ENCODE measurements around the gene PRUNE1.

The PRUNE1 gene

DNA sequence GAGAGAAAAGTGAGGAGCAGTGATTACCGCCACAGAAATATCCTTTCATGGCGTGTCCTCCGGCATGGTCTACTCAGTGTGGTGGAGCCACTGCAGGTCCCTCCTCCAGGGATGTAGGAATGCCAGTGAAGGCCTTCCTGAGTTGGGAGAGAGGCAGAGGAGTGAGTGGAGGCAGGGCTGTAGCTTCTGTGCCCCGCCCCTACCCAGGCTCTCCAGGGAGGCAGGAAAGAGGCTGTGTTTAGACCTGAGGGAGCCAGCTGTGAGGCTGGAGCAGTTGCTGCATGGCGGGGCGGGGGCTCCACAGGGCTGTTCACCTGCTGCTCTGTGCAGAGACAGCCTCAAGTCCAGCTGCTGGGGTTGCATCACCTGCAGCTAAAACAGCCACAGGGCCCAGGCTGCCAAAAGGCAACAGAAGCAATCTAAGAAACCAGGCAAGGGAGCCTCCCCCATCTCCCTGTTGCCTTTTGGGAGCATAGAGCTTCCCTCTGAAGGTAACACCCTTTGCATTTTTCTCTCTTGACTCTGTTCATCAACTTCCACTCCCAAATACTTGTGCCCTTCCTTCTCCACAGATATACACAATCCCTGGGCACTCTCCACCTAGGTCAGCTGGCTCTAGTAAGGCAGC, 27.0 kb upstream of the PRUNE1 start:
- no peaks in the 10 kb centered on the region for H3K36me3 ChIP-seq (ENCODE audit: insufficient read depth, low read length)
- H3K4me3 ChIP-seq (ENCODE audit: low read depth in 1 of 2, low read length in 2 of 2), result no peak overlapping the region
- no peaks in the 10 kb centered on the region for H3K27me3 ChIP-seq (ENCODE audit: control insufficient read depth in 1 of 2, insufficient read depth in 2 of 2, low read length in 2 of 2)
- H3K27ac ChIP-seq (ENCODE audit: low read depth, low read length), result no peak overlapping the region
- H3K9ac ChIP-seq (ENCODE audit: low read length), result no peak overlapping the region
- H3K9me3 ChIP-seq (ENCODE audit: low read length), result no peaks in the 10 kb centered on the region
- peaks cover 10% of the 10 kb centered on the region for H3K4me1 ChIP-seq (ENCODE audit: insufficient read depth, low read length)

DNA sequence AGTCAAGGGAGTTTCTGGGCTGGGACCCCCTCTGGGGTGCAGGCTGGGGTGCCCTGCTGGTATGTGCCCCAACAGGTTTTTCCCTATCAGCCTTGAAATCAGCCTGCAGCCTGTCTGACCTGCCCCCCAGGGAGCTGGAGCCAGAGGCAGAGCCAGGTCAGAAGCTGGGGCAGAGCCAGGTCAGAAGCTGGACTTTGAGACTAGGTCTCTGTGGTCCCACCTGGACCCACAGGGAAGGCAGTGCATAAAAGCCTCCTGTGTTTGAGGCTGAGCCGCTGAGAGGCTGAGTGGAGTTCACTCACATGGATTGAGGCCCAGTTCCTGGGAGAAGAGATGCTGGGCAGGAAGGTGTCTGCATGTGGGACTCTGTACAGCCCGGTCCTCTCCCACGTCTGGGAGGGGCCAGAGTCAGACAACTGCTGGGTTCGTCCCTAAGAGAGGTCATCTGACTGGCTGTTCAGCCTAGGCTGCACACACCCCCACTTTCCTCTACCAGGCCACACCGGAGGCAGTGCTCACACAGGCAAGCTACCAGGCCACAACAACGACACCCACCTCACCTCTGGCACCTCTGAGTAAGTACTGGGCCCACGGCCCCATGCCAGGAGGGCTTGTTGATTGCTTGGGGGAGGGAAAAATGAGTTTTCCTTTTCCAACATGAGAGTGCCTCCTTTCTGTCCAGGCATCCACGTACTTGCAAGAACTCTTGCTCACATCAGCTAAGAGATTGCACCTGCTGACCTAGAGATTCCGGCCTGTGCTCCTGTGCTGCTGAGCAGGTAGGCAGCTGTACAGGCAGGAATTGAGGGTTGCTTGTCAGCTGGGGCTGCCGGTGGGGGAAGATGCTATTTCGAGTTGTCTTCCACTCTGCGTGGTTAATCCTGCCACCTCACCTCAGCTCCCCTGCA, 26.2 kb upstream of the PRUNE1 start, which contains the start of gene ANXA9:
ANXA9 (plus strand) TSS at position 488 of the 908 bp plus-strand sequence. CDS start 814 bp downstream, outside the sequence.
- H3K9ac ChIP-seq (ENCODE audit: low read length), result no peak within 1 kb of the TSS
- H3K36me3 ChIP-seq (ENCODE audit: insufficient read depth, low read length), result no peaks in the 10 kb centered on the region

DNA sequence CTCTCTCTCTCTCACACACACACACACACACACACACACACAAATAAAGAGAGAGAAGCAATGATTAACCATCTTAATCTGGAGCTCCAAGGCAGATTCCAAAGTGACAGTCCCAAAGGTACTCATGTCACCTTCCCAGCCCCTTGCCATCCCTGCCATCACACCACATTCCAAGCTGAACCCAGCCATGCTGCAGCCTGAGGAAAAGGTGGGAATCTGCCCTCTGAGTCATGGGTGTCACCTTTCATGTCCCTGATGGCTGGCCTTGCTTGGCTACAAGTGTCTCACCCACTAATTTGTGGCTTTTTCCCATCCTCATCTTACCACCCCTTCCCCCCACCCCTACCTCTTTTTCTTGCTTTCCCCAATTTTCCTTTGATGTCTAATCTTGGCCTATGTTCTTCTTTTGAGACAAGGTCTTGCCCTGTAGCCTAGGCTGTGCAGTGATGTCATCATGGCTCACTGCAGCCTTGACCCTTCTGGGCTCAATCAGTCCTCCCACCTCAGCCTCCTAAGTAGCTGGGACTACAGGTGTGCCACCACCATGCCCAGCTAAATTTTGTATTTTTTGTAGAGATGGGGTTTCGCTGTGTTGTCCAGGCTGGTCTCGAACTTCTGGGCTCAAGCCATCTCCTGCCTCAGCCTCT, 22.9 kb upstream of the PRUNE1 start:
- no peak overlapping the region for H3K9ac ChIP-seq (ENCODE audit: low read length)
- no peaks in the 10 kb centered on the region for H3K36me3 ChIP-seq (ENCODE audit: insufficient read depth, low read length)
- H3K27ac ChIP-seq (ENCODE audit: low read depth, low read length), result no peak overlapping the region
- no peak overlapping the region for H3K4me3 ChIP-seq (ENCODE audit: low read depth in 1 of 2, low read length in 2 of 2)
- H3K9me3 ChIP-seq (ENCODE audit: low read length), result no peaks in the 10 kb centered on the region
- H3K4me1 ChIP-seq (ENCODE audit: insufficient read depth, low read length), result no peaks in the 10 kb centered on the region
- H3K27me3 ChIP-seq (ENCODE audit: control insufficient read depth in 1 of 2, insufficient read depth in 2 of 2, low read length in 2 of 2), result no peaks in the 10 kb centered on the region

More for the DNA sequence above, 26.2 kb upstream of the PRUNE1 start, which contains the start of gene ANXA9:
- H3K27ac ChIP-seq (ENCODE audit: low read depth, low read length), result no peak within 1 kb of the TSS
- peaks cover 10% of the 10 kb centered on the region for H3K4me1 ChIP-seq (ENCODE audit: insufficient read depth, low read length)
- no peaks in the 10 kb centered on the region for H3K9me3 ChIP-seq (ENCODE audit: low read length)
- H3K27me3 ChIP-seq (ENCODE audit: control insufficient read depth in 1 of 2, insufficient read depth in 2 of 2, low read length in 2 of 2), result no peaks in the 10 kb centered on the region
- H3K4me3 ChIP-seq (ENCODE audit: low read depth in 1 of 2, low read length in 2 of 2), result no peak within 1 kb of the TSS

DNA sequence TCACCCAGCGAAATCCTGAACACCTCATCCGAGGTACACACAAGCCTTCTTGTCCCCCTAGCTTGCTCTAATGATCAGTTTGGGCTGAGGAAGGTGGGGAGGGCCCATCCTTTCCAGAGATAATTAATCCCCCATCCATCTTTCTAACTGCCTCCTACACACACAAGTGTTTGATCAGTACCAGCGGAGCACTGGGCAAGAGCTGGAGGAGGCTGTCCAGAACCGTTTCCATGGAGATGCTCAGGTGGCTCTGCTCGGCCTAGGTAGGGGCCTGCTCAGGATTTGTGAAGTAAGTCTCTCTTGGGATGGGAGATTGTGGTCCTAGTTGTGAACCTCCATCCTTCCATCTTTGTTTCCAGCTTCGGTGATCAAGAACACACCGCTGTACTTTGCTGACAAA, 20.3 kb upstream of the PRUNE1 start:
- no peak overlapping the region for H3K9ac ChIP-seq (ENCODE audit: low read length)
- no peaks in the 10 kb centered on the region for H3K9me3 ChIP-seq (ENCODE audit: low read length)
- no peaks in the 10 kb centered on the region for H3K27me3 ChIP-seq (ENCODE audit: control insufficient read depth in 1 of 2, insufficient read depth in 2 of 2, low read length in 2 of 2)
- H3K36me3 ChIP-seq (ENCODE audit: insufficient read depth, low read length), result no peaks in the 10 kb centered on the region
- no peak overlapping the region for H3K4me3 ChIP-seq (ENCODE audit: low read depth in 1 of 2, low read length in 2 of 2)
- no peaks in the 10 kb centered on the region for H3K4me1 ChIP-seq (ENCODE audit: insufficient read depth, low read length)
- H3K27ac ChIP-seq (ENCODE audit: low read depth, low read length), result no peak overlapping the region

DNA sequence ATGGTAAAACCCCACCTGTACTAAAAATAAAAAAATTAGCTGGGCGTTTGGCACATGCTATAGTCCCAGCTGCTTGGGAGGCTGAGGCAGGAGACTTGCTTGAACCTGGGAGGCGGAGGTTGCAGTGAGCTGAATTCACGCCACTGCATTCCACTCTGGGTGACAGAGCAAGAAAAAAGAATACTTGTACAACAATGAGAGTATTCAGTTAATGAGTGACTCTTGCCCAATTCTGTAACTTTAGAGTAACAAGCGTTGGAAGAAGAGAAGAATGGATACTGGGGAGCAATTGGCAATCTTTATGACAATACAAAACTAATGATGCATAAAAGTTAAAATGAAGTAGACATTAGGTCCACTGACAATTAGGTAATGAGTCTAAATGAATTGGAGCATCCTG, 15.6 kb upstream of the PRUNE1 start:
- peaks cover 10% of the 10 kb centered on the region for H3K36me3 ChIP-seq (ENCODE audit: insufficient read depth, low read length)
- H3K27ac ChIP-seq (ENCODE audit: low read depth, low read length), result no peak overlapping the region
- H3K9ac ChIP-seq (ENCODE audit: low read length), result no peak overlapping the region

DNA sequence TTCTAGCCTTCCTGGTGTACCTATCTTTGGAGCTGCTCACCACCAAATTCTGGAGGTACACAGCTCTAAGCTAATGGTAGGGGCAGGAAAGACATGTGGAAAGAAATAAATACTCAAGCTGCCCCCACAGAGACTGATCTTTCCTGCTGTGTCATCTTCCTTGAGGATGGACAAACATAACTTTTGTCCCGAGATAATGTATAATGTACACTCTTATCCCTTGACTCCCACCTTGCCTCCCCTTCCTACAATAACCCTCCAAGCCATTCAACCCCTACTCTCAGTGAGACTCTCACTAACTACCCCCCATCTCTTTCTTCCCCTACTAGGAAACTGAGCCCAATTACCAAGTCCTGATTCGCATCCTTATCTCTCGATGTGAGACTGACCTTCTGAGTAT, 14.0 kb upstream of the PRUNE1 start:
- H3K9me3 ChIP-seq (ENCODE audit: low read length), result no peaks in the 10 kb centered on the region
- no peaks in the 10 kb centered on the region for H3K27me3 ChIP-seq (ENCODE audit: control insufficient read depth in 1 of 2, insufficient read depth in 2 of 2, low read length in 2 of 2)
- no peak overlapping the region for H3K4me3 ChIP-seq (ENCODE audit: low read depth in 1 of 2, low read length in 2 of 2)
- no peak overlapping the region for H3K9ac ChIP-seq (ENCODE audit: low read length)
- peaks cover 5% of the 10 kb centered on the region for H3K4me1 ChIP-seq (ENCODE audit: insufficient read depth, low read length)
- H3K27ac ChIP-seq (ENCODE audit: low read depth, low read length), result no peak overlapping the region
- peaks cover 26% of the 10 kb centered on the region for H3K36me3 ChIP-seq (ENCODE audit: insufficient read depth, low read length)

More for the DNA sequence above, 15.6 kb upstream of the PRUNE1 start:
- H3K4me3 ChIP-seq (ENCODE audit: low read depth in 1 of 2, low read length in 2 of 2), result no peak overlapping the region
- H3K27me3 ChIP-seq (ENCODE audit: control insufficient read depth in 1 of 2, insufficient read depth in 2 of 2, low read length in 2 of 2), result no peaks in the 10 kb centered on the region
- H3K4me1 ChIP-seq (ENCODE audit: insufficient read depth, low read length), result peaks cover 5% of the 10 kb centered on the region
- no peaks in the 10 kb centered on the region for H3K9me3 ChIP-seq (ENCODE audit: low read length)

DNA sequence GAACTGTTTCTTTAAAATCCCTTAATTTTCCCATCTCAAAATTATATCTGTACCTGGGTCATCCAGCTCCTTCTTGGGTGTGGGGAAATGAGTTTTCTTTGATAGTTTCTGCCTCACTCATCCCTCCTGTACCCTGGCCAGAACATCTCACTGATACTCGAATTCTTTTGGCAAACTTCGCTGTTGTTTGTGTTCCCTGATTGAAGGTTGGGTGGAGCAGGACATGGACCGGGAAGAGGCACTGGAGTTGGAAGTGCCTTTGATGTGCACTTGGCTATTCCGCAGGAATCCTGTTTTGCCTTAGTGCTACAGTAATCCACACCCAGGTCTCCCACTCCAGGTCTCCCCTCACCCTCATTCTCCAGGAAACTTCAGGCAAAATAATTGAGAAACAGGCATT, 12.8 kb upstream of the PRUNE1 start:
- H3K9me3 ChIP-seq (ENCODE audit: low read length), result no peaks in the 10 kb centered on the region
- no peak overlapping the region for H3K27ac ChIP-seq (ENCODE audit: low read depth, low read length)
- no peak overlapping the region for H3K9ac ChIP-seq (ENCODE audit: low read length)
- H3K4me1 ChIP-seq (ENCODE audit: insufficient read depth, low read length), result peaks cover 5% of the 10 kb centered on the region
- H3K27me3 ChIP-seq (ENCODE audit: control insufficient read depth in 1 of 2, insufficient read depth in 2 of 2, low read length in 2 of 2), result no peaks in the 10 kb centered on the region
- H3K36me3 ChIP-seq (ENCODE audit: insufficient read depth, low read length), result peaks cover 33% of the 10 kb centered on the region
- no peak overlapping the region for H3K4me3 ChIP-seq (ENCODE audit: low read depth in 1 of 2, low read length in 2 of 2)

DNA sequence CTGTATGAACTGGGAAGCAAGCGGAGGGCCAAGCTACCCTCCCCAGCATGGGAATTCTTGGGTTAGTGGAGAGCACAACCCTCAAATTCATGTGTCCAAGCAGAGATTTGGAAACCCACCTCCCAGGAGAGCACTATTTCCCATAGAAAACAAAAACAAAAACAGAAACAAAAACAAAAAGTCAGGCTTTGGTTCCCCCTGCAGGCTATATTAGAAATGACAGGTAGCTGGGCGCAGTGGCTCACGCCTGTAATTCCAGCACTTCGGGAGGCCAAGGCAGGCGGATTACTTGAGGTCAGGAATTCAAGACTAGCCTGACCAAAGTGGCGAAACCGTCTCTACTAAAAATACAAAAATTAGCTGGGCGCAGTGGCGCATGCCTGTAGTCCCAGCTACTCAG, 12.4 kb upstream of the PRUNE1 start:
- Histone ChIP-seq H3K27me3 (ENCODE audit: control insufficient read depth in 1 of 2, insufficient read depth in 2 of 2, low read length in 2 of 2) (no peaks in the 10 kb centered on the region), H3K36me3 (ENCODE audit: insufficient read depth, low read length) (peaks cover 38% of the 10 kb centered on the region), H3K9me3 (ENCODE audit: low read length) (no peaks in the 10 kb centered on the region), H3K27ac (ENCODE audit: low read depth, low read length) (no peak overlapping the region), H3K4me1 (ENCODE audit: insufficient read depth, low read length) (peaks cover 5% of the 10 kb centered on the region), H3K4me3 (ENCODE audit: low read depth in 1 of 2, low read length in 2 of 2) (no peak overlapping the region), H3K9ac (ENCODE audit: low read length) (no peak overlapping the region)

DNA sequence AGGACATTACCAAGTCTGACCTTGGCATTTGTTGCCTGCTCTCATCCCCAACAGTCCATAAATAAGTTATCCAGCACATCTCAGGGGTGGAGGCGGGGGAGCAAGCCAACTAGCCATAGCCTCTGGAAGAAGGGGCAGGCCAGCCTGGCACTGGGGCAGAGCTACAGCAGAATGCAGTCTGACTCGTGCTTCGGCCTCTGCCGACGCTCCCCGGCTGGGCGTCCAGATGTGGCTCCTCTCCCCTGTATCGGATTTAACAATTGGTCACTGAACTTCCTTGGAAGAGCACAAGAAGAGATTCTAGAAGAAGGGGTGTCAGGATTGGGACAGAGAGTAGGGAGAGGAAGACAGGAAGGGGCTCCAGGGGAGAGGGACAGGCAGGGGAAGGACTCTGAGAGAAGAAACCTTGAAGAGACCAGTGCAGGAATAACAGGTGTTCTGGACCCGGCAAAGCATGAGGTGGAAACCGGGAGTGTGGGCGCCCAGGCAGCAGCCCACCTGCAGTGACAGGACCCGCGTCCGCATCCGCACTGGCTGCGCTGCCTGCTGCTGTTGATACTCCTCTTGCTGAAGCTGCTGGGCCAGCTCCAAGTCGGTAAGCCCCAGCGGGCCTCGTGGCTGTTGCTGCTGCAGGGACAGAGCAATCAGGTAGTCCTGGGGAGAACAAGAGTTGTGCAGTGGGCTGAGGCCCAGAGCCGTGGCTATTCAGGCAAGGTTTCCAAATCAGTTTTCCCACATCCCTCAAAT, 10.9 kb upstream of the PRUNE1 start:
- H3K9ac ChIP-seq (ENCODE audit: low read length), result no peak overlapping the region
- peaks cover 11% of the 10 kb centered on the region for H3K4me1 ChIP-seq (ENCODE audit: insufficient read depth, low read length)
- no peak overlapping the region for H3K4me3 ChIP-seq (ENCODE audit: low read depth in 1 of 2, low read length in 2 of 2)
- H3K27ac ChIP-seq (ENCODE audit: low read depth, low read length), result no peak overlapping the region
- H3K36me3 ChIP-seq (ENCODE audit: insufficient read depth, low read length), result peaks cover 51% of the 10 kb centered on the region
- no peaks in the 10 kb centered on the region for H3K9me3 ChIP-seq (ENCODE audit: low read length)
- no peaks in the 10 kb centered on the region for H3K27me3 ChIP-seq (ENCODE audit: control insufficient read depth in 1 of 2, insufficient read depth in 2 of 2, low read length in 2 of 2)

DNA sequence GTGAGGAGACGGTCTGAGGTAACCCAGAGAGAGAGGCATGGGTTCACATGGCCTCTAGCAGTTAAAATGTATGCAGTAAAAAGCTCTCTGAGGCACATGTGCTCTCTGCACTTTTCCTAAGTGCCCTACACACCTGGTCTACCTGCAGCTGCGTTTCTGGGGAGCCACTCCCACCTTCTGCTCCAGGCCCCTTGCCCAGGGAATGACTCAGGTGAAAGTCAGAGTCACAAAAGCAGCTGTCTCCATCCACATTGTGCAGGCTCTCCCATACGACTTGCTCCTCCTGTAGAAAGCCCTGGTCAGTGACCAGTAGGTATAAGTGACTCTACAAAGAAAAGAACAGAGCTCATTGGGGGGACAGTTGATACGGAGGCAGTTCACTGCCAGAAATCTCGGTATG, 10.3 kb upstream of the PRUNE1 start:
- no peaks in the 10 kb centered on the region for H3K9me3 ChIP-seq (ENCODE audit: low read length)
- H3K4me3 ChIP-seq (ENCODE audit: low read depth in 1 of 2, low read length in 2 of 2), result no peak overlapping the region
- H3K36me3 ChIP-seq (ENCODE audit: insufficient read depth, low read length), result peaks cover 51% of the 10 kb centered on the region
- no peak overlapping the region for H3K27ac ChIP-seq (ENCODE audit: low read depth, low read length)
- peaks cover 18% of the 10 kb centered on the region for H3K4me1 ChIP-seq (ENCODE audit: insufficient read depth, low read length)
- H3K9ac ChIP-seq (ENCODE audit: low read length), result no peak overlapping the region
- H3K27me3 ChIP-seq (ENCODE audit: control insufficient read depth in 1 of 2, insufficient read depth in 2 of 2, low read length in 2 of 2), result no peaks in the 10 kb centered on the region
